PC-3 (cell line): ENCODE data around the gene CYTH2. TPM values are rescaled to one million over a fixed set of nuclear protein-coding genes. Genes with fewer than 3 reads are reported as not detected.

Source experiments
- ATAC-seq: fragments of 200-7000 bp; cut with Tn5 transposase; 2 replicates; pipeline ENCODE4 v1.9.1; 2020; ENCODE audit warnings: mild to moderate bottlenecking, moderate library complexity
- BruUV-seq: library from RNA; stranded (reverse); fragments of 400-500 nt; replicated peaks from 2 replicates; lab custom pipeline; 2021; lab: Mats Ljungman, UMichigan
- CTCF ChIA-PET: fragments of 300-600 bp; sonication (Branson Sonifier 250); formaldehyde crosslinking; loops from one replicate; lab custom pipeline; 2022; ENCODE audit warnings: antibody characterized with exemption; lab: Charles Lee
- POLR2A ChIA-PET: fragments of 300-600 bp; sonication (Branson Sonifier 250); formaldehyde crosslinking; loops from one replicate; lab custom pipeline; 2022; ENCODE audit warnings: antibody characterized with exemption; ENCODE audit not compliant: unreplicated experiment; lab: Charles Lee
- DNase-seq: peaks from one replicate; pipeline ENCODE4 v3.0.0-alpha.2; 2015
- H2AFZ ChIP-seq: fragments of 300-600 bp; sonication (generic); 2 replicates; pipeline ENCODE4 v1.6.0; 2016; ENCODE audit warnings: antibody characterized with exemption, low read length
- H3F3A ChIP-seq: fragments of 300-600 bp; sonication (generic); one replicate; pipeline ENCODE4 v1.6.0; 2017; ENCODE audit warnings: antibody characterized with exemption, low read length, control low read depth, mild to moderate bottlenecking; ENCODE audit not compliant: unreplicated experiment
- H3K27ac ChIP-seq: fragments of 300-600 bp; sonication (generic); 2 replicates; pipeline ENCODE4 v1.5.1; 2016; ENCODE audit warnings: mild to moderate bottlenecking, low read length
- H3K27me3 ChIP-seq: fragments of 300-600 bp; sonication (generic); 2 replicates; pipeline ENCODE4 v1.6.1; 2016; ENCODE audit warnings: low read length, mixed read lengths
- H3K36me3 ChIP-seq: fragments of 300-600 bp; sonication (generic); 2 replicates; pipeline ENCODE4 v1.6.1; 2016; ENCODE audit warnings: low read depth, mixed run types, low read length, mixed read lengths
- H3K4me1 ChIP-seq: fragments of 300-600 bp; sonication (generic); 2 replicates; pipeline ENCODE4 v1.5.1; 2016; ENCODE audit warnings: low read length; ENCODE audit not compliant: insufficient read depth
- H3K4me2 ChIP-seq: fragments of 300-600 bp; sonication (generic); 2 replicates; pipeline ENCODE4 v1.6.0; 2016; ENCODE audit warnings: low read length
- H3K4me3 ChIP-seq: fragments of 300-600 bp; sonication (generic); 2 replicates; pipeline ENCODE4 v1.5.1; 2016; ENCODE audit warnings: mild to moderate bottlenecking, low read length, mixed read lengths
- H3K79me2 ChIP-seq: fragments of 300-600 bp; sonication (generic); 2 replicates; pipeline ENCODE4 v1.6.1; 2017; ENCODE audit warnings: low read length, mixed read lengths
- H3K9ac ChIP-seq: fragments of 300-600 bp; sonication (generic); 2 replicates; pipeline ENCODE4 v1.6.0; 2016; ENCODE audit warnings: mild to moderate bottlenecking, low read length
- H3K9me2 ChIP-seq: fragments of 300-600 bp; sonication (generic); replicated peaks from 2 replicates; pipeline ENCODE4 v1.6.1; 2016; ENCODE audit warnings: mixed run types, low read length, mixed read lengths
- H3K9me3 ChIP-seq: fragments of 300-600 bp; sonication (generic); 2 replicates; pipeline ENCODE4 v1.6.1; 2016; ENCODE audit warnings: low read length, mixed read lengths
- H4K20me1 ChIP-seq: fragments of 300-600 bp; sonication (generic); 2 replicates; pipeline ENCODE4 v1.6.1; 2016; ENCODE audit warnings: low read length, mixed read lengths
- EZH2 ChIP-seq: fragments of 300-600 bp; sonication (generic); IDR thresholded peaks from one replicate; pipeline ENCODE4 v1.6.1; 2017; ENCODE audit warnings: antibody characterized with exemption, mild to moderate bottlenecking, low read length; ENCODE audit not compliant: unreplicated experiment
- EZH2phosphoT487 ChIP-seq: fragments of 300-600 bp; sonication (generic); IDR thresholded peaks from 2 replicates; pipeline ENCODE4 v1.6.1; 2018; ENCODE audit warnings: mild to moderate bottlenecking, antibody characterized with exemption, low read length, borderline replicate concordance
- intact Hi-C: fragments of 100-400 bp; cut with micrococcal nuclease; formaldehyde crosslinking; loops from 2 replicates; pipeline ENCODE4 v1.9.0; 2023
- total RNA-seq: library from RNA; depleted of rRNA; stranded (reverse); fragments of >200 nt; gene quantifications from 2 replicates; pipeline ENCODE4 v1.2.3, GENCODE V29; 2014
- TF ChIP-seq, protein P1 (sequence below): fragments of 300-600 bp; sonication (generic); conservative IDR thresholded peaks from 2 replicates; pipeline ENCODE4 v1.5.1; 2017; ENCODE audit warnings: antibody characterized with exemption, low read depth, mild to moderate bottlenecking, low read length

The CYTH2 gene
- total RNA-seq, 1 experiment from 2014 or later: 50.5 TPM

DNA sequence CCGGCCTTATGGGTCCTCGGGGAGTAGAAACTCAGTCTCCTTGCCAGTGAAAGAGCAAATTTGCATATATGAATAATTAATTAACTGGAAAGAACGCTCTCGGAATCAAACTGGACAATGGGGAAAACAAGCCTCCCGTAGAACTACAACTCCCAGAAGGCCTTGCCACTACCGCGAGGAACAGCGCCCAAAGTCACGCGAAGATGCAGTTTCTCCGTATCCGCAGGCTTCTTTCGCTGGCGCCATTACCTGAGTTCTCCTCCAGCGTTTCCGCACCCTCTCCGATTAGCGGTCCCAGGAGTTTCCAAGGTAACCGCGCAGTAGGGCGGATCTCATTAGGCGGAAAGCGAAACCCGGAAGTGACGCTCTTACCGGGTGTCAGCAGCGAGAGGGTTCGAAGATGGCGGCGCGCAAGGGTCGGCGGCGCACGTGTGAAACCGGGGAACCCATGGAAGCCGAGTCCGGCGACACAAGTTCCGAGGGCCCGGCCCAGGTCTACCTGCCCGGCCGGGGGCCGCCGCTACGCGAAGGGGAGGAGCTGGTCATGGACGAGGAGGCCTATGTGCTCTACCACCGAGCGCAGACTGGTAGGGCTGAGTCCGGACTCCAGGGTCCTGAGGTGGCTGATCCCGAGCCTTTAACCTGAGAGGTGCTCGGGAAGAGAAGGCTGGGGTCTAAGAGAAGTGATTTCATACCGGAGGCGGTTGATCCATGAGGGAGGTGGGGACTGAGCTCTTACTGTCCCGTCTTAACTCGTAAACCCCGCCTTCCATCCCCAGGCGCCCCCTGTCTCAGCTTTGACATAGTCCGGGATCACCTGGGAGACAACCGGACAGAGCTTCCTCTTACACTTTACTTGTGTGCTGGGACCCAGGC lies 23.3 kb upstream of the CYTH2 start, which contains the start of gene GRWD1:
GRWD1 (plus strand) TSS at position 378 of the 876 bp plus-strand sequence; CDS start at position 401, 23 bp downstream.
- H3K9me2 ChIP-seq: no peaks in the 10 kb centered on the region
- H3K9ac ChIP-seq: peak within 1 kb of the TSS; percentile 97
- TSS peak; percentile 74 for BruUV-seq
- intact Hi-C loops: loop anchor here (5.0 kb wide), 1 partner anchor 54 kb away; the partner anchor contains the start of genes GRIN2D and KDELR1
- POLR2A ChIA-PET: no interaction called here
- peak within 1 kb of the TSS; percentile 83 for H2AFZ ChIP-seq
- peak within 1 kb of the TSS; percentile 87 for H3K4me3 ChIP-seq
- TF ChIP-seq EZH2phosphoT487: no peak
- TF ChIP-seq EZH2: no peak
- TF ChIP-seq, protein P1, sequence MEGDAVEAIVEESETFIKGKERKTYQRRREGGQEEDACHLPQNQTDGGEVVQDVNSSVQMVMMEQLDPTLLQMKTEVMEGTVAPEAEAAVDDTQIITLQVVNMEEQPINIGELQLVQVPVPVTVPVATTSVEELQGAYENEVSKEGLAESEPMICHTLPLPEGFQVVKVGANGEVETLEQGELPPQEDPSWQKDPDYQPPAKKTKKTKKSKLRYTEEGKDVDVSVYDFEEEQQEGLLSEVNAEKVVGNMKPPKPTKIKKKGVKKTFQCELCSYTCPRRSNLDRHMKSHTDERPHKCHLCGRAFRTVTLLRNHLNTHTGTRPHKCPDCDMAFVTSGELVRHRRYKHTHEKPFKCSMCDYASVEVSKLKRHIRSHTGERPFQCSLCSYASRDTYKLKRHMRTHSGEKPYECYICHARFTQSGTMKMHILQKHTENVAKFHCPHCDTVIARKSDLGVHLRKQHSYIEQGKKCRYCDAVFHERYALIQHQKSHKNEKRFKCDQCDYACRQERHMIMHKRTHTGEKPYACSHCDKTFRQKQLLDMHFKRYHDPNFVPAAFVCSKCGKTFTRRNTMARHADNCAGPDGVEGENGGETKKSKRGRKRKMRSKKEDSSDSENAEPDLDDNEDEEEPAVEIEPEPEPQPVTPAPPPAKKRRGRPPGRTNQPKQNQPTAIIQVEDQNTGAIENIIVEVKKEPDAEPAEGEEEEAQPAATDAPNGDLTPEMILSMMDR: peak; percentile 22; the same call in 1 of the 2 replicates
- H3K27ac ChIP-seq: peak within 1 kb of the TSS; percentile 73
- no peaks in the 10 kb centered on the region for H3K27me3 ChIP-seq
- DNase-seq (peak; percentile 94), ATAC-seq (peak; percentile 89)
- peaks cover 25% of the 10 kb centered on the region for H3K36me3 ChIP-seq
- peaks cover 30% of the 10 kb centered on the region for H3K79me2 ChIP-seq
- H3K4me1 ChIP-seq: peaks cover 18% of the 10 kb centered on the region
- CTCF ChIA-PET: interaction anchor here (1.5 kb wide), 1 partner anchor 138 kb away, joined by 6 read pairs; no protein-coding TSS in a partner anchor
- peak within 1 kb of the TSS; percentile 99 for H3K4me2 ChIP-seq
- H3K9me3 ChIP-seq: no peaks in the 10 kb centered on the region
- no peaks in the 10 kb centered on the region for H4K20me1 ChIP-seq
- no peaks in the 10 kb centered on the region for H3F3A ChIP-seq

DNA sequence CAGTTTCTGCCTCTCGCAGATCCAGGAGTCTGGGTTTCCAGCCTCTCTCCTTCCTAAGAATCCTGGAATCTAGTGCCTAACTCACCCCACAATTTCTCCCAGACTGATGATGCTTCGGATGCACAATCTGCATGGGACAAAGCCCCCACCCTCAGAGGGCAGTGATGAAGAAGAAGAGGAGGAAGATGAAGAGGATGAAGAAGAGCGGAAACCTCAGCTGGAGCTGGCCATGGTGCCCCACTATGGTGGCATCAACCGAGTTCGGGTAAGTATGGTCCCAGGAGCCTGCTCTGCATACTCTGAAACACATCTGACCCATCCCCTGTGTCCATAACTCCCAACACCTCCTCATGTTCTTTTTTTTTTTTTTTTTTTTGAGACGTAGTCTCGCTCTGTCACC lies 22.6 kb upstream of the CYTH2 start:
- POLR2A ChIA-PET: no interaction called here
- H2AFZ ChIP-seq: no peak overlapping the region
- TF ChIP-seq EZH2phosphoT487: no peak
- TF ChIP-seq EZH2: no peak
- TF ChIP-seq, protein P1: no peak
- peaks cover 18% of the 10 kb centered on the region for H3K4me1 ChIP-seq
- H3K79me2 ChIP-seq: peaks cover 30% of the 10 kb centered on the region
- ATAC-seq (no peak), DNase-seq (no peak)
- H3K36me3 ChIP-seq: peaks cover 32% of the 10 kb centered on the region
- no peaks in the 10 kb centered on the region for H3K9me2 ChIP-seq
- H4K20me1 ChIP-seq: no peaks in the 10 kb centered on the region
- no peaks in the 10 kb centered on the region for H3F3A ChIP-seq
- H3K4me3 ChIP-seq: peak overlapping the region; percentile 87
- H3K9me3 ChIP-seq: no peaks in the 10 kb centered on the region
- peak overlapping the region; percentile 73 for H3K27ac ChIP-seq
- no TSS peak for BruUV-seq
- peak overlapping the region; percentile 99 for H3K4me2 ChIP-seq
- peak overlapping the region; percentile 97 for H3K9ac ChIP-seq
- intact Hi-C loops: loop anchor here (5.0 kb wide), 1 partner anchor 54 kb away; the partner anchor contains the start of genes GRIN2D and KDELR1
- CTCF ChIA-PET: no interaction called here
- H3K27me3 ChIP-seq: no peaks in the 10 kb centered on the region
